Activated T-helper 1 cell treated with anti-CD3 and anti-CD28 coated beads, Interleukin-2, amount 50 U/mL, for 16 hours (primary cell): ENCODE results near the gene HBB.

Experiments used
- DNase-seq, 2 donors: peaks; one replicate each; pipeline ENCODE4 v3.0.0-alpha.2; 2020; ENCODE audit warnings: low read depth in 1 of 2, low spot score in 1 of 2

Gene HBB

GRCh38 chr11:5228124-5228523, 1.3 kb upstream of the HBB start:
- no peak for DNase-seq

- no peak for DNase-seq
Measured at GRCh38 chr11:5227681-5228080, 810 bp upstream of the HBB start.

GRCh38 chr11:5225480-5225871, 1.4 kb downstream of the HBB start:
- no peak for DNase-seq

- no peak for DNase-seq
Measured at GRCh38 chr11:5224538-5225479, 2.1 kb downstream of the HBB start.

GRCh38 chr11:5223686-5224085, 3.2 kb downstream of the HBB start:
- DNase-seq = no peak

- DNase-seq = no peak
Measured at GRCh38 chr11:5223146-5223545, 3.7 kb downstream of the HBB start.

- DNase-seq = no peak
Measured at GRCh38 chr11:5210376-5210885, 16.4 kb downstream of the HBB start.

GRCh38 chr11:5204787-5205186, 22.1 kb downstream of the HBB start:
- DNase-seq = no peak

GRCh38 chr11:5203366-5203765, 23.5 kb downstream of the HBB start:
- DNase-seq = no peak

GRCh38 chr11:5200582-5200981, 26.3 kb downstream of the HBB start, which contains the start of gene OR51V1:
OR51V1 (minus strand) TSS chr11:5200682; CDS start chr11:5200682, 0 bp downstream.
- DNase-seq = no peak

GRCh38 chr11:5198285-5198684, 28.6 kb downstream of the HBB start:
- DNase-seq = no peak

GRCh38 chr11:5197536-5197935, 29.3 kb downstream of the HBB start:
- DNase-seq = no peak

GRCh38 chr11:5196731-5197130, 30.1 kb downstream of the HBB start:
- no peak for DNase-seq

- no peak for DNase-seq
Measured at GRCh38 chr11:5196067-5196466, 30.8 kb downstream of the HBB start.

GRCh38 chr11:5192738-5193137, 34.1 kb downstream of the HBB start:
- no peak for DNase-seq

- no peak for DNase-seq
Measured at GRCh38 chr11:5188201-5188600, 38.7 kb downstream of the HBB start.

- DNase-seq = no peak
Measured at GRCh38 chr11:5178046-5178837, 48.6 kb downstream of the HBB start.
